DLD1 (cell line): ENCODE measurements around the gene CENPP.

ENCODE experiments used
- in situ Hi-C: cut with HindIII; loops from 2 replicates; pipeline ENCODE4 v1.10.0; 2017; ENCODE audit warnings: low sequenced_read_pairs

Gene CENPP

DNA sequence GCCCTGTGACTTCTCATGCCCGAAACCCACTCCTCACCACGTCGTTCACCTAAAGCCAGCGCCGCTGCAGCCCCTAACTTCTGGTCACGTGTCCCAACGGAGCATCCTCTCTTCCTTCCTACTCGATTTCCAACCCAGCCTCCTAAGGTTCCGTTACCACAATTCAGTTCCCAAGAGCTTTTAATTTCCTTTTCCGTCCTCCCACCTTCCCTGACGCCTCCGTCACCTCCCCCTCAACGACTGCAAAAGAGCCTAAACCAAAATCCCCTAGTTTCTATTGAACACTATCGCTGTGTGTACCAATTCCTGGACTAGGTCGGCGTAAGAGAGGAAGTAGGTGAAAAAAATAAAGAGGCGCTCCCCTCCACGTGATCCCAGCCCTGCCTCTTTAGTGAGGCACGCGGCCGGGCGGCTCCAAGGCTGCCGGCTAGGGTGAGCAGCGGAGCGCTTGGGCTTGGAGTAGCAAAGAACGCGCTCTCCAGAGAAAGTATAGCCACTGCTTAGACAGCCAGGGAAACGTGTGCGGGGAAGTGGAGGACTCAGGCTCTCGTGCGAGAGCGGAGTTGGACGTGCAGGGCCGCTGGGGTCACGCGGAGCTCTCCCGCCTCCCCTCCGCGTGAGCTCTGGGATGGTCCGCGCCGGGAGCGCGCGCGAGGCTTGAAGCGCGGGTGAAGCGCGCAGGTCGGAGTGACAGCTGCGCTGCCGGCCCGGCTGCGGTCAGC is at the start of gene CENPP, which contains the start of gene NOL8:
TSS of gene CENPP (plus strand) at position 685 of the 722 bp plus-strand sequence.
TSS of gene NOL8 (minus strand) at position 82 of the 722 bp plus-strand sequence. CDS start 1,189 bp downstream, outside the sequence.
- in situ Hi-C loops, result no loop called here

- in situ Hi-C loops, result no loop called here
These were observed 49.3 kb upstream of the CENPP start for GRCh38 chr9:92276331-92277032.

- in situ Hi-C loops, result no loop called here
These were observed 47.6 kb upstream of the CENPP start for GRCh38 chr9:92278110-92278509.

DNA sequence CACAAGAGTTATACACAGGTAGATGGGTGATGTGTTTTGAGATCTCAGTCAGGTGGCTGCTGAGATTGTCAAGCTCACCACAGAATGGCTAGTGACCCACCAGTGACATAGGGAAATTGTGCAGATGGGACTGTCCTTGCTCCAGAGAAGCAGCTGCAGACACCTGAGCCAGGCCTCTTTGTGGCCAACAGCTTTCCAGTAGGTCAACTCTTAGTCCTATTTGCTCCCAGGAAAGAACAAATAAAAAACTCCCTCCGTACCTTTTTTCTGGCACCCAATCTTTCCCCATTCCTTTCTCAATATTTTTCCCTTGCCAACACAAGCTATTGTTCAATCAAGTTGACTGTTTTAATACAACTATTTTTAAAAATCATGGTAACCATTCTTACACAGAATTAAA is 46.5 kb upstream of the CENPP start:
- in situ Hi-C loops, result no loop called here

DNA sequence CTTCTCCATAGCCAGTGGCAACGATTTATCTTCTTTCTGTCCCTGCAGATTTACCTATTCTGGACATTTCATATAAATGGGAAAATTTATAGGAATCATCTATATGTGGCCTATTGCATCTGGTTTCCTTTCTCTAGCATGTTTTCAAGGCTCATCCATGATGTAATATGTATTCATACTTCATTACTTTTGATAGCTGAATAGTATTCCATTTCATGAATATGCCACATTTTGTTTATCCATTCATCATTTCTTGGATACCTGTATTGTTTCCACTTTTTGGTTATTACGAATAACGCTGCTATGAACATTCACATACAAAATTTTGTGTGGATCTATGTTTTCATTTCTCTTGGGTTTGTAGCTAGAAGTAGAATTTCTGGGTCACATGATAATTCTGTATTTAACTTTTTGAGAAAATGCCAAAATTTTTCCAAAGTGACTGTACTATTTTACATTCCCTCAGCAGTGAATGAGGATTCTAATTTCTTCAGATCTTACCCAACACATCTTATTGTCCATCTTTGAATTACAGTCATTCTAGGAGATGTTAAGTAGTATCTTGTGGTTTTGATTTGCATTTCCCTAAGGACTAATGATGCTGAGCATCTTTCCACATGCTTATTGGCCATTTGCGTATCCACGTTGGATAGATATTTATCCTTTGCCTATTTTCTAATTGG is 35.9 kb upstream of the CENPP start:
- in situ Hi-C loops, result no loop called here

- in situ Hi-C loops, result no loop called here
These were observed 34.8 kb upstream of the CENPP start for GRCh38 chr9:92290785-92291429.

DNA sequence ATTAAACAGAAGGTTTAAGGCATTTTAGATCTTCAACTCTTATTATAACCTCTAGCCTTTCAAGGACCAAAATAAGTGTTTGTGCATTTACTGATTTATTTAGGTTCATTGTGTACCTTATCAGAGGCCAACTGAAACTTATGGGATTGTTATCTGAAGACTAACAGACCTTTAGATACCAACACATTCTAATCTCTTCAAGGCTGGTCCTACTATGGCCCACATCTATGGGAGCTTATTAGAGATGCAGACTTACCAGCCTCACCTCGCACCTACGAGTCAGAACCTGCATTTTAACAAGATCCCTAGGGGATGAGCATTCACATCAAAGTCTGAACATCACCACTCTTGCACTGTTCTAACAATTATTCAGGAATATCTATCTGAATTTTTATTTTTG is 34.2 kb upstream of the CENPP start:
- in situ Hi-C loops, result no loop called here

DNA sequence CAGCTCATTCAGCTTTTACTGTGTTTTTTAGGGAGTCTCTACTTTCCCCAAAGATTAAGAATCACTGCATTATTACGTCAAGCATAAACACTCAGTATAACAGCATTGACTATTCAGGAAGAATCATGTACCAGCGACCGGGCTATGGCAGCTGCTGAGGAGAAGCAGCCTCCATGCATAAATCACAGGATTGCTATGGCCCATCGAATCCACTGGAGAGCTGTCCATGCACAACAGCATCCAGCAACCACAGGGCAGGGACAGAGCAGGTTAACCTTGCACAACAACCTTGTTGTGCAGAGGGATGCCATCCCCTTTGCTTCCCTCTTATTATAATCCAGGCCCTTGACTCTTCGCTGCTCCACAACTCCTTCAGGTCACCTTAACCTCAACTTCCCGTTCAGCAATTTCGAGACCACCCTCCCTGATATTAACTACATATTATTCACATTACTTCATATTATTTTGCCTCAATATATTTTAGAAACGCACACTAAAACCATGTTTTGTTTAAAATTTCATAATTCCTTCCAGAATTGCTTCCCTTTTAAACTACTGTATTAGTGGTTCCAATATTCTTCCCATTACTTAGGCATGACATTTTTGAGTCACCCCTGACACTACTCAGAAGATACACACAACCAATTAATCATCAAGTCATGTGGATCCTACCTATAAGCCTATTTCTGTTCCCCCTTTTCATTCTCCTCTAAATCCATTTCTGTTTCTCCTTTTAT is 33.2 kb upstream of the CENPP start:
- in situ Hi-C loops, result no loop called here

DNA sequence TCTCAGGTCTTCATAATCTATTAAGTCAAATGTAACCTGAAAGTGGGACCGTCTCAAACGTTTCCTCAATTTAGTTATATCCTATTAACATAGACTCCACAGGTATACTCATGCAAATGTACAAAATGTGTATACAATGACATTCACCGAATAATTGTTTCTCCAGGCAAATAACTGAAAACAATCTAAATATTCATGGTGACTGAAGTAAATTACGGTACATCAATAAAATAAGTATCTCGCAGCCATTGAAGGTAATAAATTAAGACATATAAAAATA is 32.7 kb upstream of the CENPP start:
- in situ Hi-C loops, result no loop called here

GRCh38 chr9:92293452-92294296 is 32.1 kb upstream of the CENPP start, which contains the start of gene IARS1:
IARS1 (minus strand) TSS chr9:92293697; CDS start chr9:92289419, 4,278 bp downstream.
- in situ Hi-C loops, result no loop called here

DNA sequence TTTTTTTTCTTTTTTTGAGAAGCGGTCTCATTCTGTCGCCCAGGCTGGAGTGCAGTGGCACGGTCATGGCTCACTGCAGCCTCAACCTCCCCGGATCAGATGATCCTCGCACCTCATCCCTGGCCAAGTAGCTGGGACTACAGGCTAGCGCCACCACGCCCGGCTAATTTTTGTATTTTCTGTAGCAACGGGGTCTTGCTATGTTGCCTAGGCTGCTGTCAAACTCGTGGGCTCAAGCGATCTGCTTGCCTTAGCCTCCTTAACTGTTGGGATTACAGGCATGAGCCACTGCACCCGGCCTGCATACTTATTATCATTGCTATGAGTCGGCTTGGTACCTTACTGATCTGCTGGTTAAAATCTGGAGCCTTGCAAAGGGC is 31.5 kb upstream of the CENPP start:
- in situ Hi-C loops, result no loop called here

GRCh38 chr9:92295240-92295790 is 30.4 kb upstream of the CENPP start:
- in situ Hi-C loops, result no loop called here

DNA sequence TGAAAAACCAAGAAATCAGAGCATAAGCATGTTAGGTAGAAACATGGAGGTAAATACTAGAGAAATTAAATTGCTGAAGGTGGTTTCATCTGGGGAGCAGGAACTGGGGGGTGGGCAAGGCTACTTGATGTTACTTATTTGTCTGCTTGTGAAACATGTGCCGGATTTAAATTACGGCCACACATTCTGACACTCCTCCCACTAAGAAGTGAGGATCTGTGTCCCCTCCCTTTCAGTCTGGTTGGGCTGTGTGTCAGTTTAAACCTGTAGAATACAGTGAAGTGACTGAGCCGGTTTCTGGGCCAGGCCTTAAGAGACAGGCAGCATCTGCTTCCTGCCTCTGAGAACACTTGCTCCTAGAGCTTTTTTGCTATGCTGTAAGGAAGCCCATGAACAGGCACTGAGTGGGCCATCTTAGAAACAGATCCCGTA is 29.9 kb upstream of the CENPP start:
- in situ Hi-C loops, result no loop called here

GRCh38 chr9:92297611-92298010 is 28.1 kb upstream of the CENPP start:
- in situ Hi-C loops, result no loop called here

GRCh38 chr9:92298036-92298435 is 27.7 kb upstream of the CENPP start:
- in situ Hi-C loops, result no loop called here

GRCh38 chr9:92299116-92299515 is 26.6 kb upstream of the CENPP start:
- in situ Hi-C loops, result no loop called here

DNA sequence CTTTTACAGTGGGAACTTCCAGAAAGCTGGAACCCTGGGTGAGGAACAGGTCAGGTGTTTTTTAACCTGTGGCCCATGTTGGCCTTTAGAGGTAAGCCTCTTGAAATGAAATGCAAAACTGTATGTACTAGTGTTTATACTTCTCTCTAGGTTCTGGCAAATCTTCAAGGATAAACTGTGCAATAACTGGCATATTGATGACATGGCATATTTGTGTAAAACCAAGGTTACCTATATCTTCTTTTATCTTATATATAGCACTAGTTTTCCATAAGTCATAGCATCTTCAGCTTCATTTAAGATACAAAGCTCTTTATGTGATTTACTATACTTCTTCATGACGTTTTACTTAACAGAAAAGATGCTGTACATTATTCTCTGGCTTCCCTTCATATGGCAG is 24.8 kb upstream of the CENPP start:
- in situ Hi-C loops, result no loop called here

- in situ Hi-C loops, result no loop called here
These were observed 16.9 kb upstream of the CENPP start for GRCh38 chr9:92308893-92309292.

DNA sequence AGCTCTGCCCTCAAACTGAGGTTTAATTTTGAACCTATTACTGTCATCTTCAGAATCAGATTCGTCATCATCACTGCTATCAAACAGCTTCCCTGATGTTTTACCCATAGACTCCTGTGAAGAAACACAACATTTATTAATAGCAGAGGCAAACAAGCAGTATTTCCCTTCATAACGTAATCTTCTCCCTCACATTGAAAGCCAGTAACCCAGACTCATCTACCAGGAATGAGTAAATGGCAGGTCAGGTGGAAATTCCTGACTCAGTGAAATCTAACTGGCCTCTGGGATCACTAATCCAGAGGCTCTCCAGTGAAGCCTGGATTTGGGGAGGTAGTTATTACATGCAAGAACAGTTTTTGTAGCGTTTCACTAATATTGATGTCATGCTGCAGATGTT is 15.2 kb upstream of the CENPP start:
- in situ Hi-C loops, result no loop called here
